GM19193 (cell line): ENCODE measurements around the gene FBXW11.

ENCODE experiments used
- POLR2A ChIP-seq: IDR thresholded peaks from 4 replicates; pipeline ENCODE4 v1.6.1; 2011; ENCODE audit not compliant: insufficient read depth, insufficient read length; ENCODE audit errors: extremely low read depth

Gene FBXW11

DNA sequence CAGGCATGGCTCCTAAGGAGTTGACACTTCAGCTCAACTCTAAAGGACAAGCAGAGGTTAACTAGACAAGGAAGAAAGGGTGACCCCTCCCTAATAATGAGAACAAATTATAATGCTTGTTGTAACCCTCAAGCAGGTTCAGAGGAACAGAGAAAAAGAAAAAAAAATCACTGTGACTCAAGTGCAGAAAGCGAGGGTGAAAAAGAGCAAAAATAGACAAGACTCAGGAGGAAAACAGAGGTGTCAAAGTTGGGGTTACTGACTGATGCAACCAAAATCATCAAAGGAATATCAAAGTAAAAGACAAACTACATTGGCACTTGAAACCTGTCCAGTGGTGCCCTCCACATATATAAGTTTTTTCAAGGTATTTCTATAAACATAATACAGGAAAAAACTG lies 28.4 kb downstream of the FBXW11 start:
- no peak for TF ChIP-seq POLR2A

DNA sequence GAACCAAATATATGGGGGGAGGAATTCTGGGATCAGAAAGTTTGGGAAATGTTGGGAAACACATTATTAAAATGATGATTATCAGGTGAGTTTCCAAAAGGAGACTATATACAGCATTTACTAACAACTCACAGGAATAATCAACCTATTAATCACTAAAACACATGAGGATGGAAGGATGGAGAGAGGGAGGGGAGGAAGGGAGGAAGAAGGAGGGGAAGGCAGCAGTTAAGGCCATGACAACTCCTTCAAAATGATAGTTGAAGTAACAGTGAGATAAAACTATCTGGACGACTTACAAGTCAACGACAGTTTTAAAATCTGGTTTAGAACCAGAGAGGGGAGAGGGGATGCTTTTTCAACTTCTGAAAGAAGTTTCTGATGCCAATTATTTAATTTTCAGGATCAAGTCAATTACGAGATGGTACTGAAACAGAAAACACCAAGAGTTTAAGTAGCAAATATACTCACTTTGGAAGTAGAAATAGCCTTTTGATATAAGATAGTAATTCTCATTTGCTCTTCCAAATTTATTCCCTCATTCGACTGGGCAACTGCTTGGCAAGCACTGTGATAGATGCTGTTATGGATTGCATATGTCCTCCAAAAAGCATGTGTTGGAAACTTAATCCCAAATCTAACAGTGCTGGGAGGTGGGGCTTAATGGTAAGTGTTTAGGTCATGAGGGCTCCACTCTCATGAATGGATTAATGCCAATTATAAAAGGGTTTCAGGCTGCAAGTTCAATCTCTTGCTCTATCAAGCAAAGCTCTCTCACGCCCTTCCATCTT lies 30.4 kb downstream of the FBXW11 start:
- no peak for TF ChIP-seq POLR2A

DNA sequence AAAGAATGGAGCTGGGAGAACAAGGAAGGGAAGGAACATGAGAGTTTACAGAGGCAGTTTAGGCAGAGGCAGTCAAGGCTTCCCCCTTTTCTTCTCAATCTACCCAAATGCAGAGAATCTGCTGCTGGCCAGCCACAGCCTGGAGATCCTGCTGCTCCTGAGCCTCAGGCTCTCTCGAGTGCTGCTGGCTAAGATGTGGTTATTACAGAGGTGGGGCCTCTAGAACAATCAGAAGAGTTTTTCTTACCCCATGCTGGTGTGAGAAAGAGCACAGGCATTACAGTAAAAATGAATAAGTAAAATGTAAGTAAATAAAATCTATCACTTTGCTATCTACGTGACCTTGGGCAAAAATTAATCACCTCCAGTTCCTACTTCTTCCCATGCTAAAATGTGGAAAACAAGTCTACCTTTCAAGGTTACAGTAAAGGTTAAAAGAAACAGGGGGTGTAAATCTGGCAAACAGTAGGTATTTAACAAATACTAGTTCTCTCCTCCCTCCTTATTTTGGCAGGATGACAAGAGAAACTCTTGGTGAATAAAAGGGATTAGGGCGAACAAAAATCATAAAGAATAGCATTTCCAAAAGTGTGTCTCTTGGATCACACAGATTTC lies 31.1 kb downstream of the FBXW11 start:
- TF ChIP-seq POLR2A, result no peak

DNA sequence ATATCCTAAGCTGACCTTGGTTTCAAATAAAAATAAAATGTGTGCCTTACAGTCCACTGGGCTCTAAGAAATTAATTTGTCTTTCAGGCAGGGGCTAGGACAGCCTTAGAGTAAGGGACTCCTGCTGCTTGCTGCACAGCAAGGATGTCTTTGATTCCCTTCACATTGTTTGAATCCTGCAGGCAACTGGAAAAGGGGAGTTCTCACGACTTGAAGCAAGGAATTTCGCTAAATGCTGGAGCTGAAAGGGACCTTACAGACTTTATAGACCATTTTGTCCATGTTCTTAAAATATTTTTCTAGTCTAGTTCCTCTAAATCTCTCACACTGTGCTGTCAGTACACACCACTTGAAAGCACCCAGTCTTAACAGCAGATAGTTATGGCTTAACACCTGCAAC lies 35.6 kb downstream of the FBXW11 start:
- TF ChIP-seq POLR2A, result no peak

DNA sequence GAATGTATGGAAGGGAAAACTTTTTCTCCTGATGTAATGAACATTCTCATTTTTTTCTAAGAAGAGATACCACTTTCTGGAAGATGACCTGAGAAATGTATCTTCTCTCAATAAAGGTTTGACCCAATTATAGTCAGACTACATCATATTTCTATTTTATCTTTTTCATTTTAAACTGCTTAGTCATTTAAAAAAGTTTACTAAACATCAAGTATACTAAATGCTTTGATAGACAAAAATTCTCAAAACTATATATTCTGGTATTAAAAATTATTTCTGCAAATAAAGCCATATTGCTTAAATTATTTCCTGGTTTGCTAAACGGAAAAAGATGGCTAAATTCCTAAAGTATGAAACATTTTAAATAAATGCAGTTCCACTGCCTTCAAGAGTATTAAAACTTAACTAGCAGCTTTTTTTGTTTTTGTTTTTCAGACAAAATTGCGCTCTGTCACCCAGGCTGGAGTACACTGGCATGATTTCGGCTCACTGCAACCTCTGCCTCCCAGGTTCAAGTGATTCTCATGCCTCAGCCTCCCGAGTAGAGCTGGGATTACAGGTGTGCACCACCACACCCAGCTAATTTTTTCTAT lies 37.1 kb downstream of the FBXW11 start:
- no peak for TF ChIP-seq POLR2A

DNA sequence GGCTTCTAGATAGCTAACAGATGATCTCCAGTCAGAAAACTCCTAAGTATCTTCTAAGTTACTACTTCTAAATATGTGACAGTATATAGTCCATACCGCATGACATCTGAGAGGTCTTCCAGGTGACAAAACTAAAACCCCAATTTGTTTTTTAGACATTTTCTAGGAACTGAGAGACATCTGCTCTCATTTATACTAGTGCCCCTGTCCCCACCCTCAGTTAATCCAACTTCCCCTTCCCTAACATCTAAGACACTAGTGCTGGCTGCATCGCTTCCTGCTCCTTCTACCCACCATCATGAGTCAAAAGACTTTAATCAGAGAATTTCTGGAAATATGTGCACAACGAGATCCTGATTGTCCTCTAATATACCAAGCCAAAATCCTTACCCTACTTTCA lies 37.9 kb downstream of the FBXW11 start:
- no peak for TF ChIP-seq POLR2A

DNA sequence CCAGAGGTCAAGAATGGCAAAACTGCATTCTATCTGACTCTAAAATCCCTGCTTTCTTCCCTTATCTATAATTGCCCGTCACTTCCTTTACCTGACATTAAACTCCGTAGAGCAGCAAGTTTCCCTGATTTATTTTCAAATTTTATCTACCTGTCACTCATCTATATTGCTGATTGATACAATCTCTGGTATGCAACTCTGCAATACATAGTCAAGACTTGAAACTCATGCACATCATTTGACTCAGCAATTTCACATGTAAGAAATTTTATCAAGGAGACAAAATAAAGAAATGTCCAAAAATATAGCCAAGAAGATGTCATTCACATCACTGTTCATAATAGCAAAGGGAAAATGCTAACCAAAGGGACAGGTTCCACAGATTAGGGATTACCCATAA lies 39.5 kb downstream of the FBXW11 start:
- TF ChIP-seq POLR2A, result no peak

DNA sequence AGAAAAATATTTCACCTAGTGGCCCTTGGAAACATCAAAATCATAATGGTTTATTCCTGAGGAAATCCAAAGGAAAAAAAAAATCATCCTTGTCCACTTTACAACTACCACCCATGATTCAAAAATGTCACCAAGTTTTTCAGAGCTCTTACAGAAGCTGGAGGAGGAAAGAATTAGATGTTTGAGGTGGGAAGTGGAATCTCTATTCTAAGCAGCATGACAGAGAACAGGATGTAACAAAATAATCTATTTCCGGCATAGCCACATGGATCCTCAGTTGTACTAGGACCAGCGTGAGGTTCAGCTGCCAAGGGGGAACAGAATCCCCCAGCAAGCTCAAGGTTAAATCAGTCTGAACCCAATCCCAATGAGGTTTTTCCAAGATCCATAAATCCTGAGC lies 40.2 kb downstream of the FBXW11 start:
- TF ChIP-seq POLR2A, result no peak

DNA sequence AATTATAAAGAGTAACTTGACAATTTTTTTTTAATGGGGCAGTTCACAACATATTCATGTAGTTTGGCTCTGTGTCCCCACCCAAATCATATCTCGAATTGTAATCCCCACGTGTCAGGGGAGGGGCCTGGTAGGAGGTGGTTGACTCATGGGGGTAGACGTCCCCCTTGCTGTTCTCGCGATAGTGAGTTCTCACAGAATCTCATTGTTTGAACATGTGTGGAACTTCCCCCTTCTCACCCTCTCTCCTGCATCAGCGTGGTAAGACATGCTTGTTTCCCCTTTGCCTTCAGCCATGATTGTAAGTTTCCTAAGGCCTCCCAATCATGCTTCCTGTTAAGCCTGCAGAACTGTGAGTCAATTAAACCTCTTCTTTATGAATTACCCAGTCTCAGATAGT lies 40.7 kb downstream of the FBXW11 start:
- TF ChIP-seq POLR2A, result no peak

DNA sequence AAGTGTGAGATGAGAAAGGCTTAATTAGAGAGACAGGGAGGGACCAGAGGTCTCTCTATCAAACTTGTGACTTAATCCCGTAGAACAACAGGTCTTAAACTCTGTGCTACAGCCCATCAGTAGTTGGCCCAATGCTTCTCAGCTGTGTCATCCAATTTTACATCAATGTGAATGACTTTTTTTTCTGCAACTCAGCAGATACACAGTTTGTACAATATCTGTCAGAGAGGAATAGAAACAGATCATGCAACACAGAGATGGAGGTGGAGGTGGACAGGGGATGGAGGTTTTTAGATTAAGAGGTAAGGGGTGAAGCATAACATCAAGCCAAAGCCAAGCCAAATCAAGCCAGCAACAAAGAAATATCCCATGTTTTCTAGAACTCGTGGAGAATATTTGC lies 43.0 kb downstream of the FBXW11 start:
- TF ChIP-seq POLR2A, result no peak

DNA sequence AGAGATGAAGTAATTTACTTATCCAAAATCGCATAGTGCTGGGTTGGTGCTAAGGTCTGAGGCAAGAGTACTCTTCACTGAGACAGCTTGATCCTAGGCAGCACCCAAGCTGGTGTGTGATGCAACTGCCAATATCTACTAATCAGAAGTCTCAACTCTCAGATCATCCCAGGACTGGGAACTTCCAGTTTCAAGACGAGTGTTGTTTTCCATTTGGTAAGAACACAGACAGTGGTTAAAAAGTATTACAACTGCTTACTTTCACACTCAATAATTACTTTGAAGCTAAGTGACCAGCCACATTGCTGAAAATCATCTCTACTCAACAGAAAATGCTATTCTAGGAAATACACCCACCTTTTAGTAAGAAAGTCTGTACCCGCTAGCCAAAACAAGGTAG lies 45.3 kb downstream of the FBXW11 start:
- TF ChIP-seq POLR2A, result no peak

DNA sequence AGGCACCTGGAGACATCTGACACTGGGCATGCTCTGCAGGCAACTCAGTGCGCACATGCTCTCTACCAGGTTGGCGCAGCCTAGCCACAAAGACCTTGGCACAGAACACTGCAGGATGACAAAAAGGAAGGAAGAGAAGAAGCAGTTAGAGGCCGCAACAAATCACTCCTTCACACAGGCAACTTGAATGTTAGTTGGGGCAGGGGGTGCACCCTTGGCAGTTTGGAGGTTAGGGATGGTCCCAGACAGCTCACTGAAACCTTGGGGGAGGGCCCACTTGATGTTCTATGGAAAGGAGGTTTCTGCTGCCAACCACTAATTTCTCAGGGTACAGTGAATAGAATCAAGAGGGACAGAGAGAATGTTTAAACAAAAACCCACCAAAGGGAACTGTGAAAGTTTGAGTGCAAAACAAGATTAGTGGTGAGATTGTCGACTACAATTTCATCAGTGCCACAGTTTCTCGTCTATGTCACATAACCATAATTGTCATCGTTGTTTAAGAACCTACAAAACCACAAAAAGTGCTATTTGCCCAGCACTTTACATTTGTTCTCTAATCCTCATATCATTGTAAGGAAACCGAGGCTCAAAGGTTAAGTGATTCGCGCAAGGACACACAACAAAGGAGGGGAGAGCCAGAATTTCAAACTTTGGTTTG lies 48.7 kb downstream of the FBXW11 start:
- no peak for TF ChIP-seq POLR2A

DNA sequence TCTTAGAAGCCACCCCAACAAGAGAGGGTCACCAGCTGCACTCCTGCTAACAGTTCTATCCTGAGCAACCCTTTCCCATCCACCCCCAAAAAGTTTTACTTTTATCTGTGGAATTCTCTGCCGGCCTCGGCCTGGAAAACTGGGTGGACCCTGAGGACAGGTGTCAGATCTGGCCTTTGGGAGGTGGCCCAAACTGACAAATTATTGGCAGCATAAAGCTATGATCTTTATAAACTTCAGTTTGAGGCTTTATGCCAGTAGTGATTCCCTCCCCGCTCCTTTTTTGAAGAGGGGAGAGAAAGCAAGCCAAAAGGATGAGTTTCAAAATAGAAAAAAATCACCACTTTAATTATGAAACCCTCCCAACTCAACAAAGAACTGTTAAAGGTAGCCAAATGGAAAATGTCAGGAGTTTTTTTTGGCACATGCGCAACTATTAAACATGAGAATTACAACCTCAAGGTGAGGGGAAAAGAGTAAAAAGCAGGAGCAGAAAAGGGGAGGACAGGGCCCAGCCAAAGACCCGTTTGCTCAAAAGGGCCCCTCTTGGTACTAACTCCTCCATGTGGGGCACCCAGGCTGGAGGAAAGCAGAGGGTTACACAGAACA lies 49.4 kb downstream of the FBXW11 start:
- TF ChIP-seq POLR2A, result no peak

DNA sequence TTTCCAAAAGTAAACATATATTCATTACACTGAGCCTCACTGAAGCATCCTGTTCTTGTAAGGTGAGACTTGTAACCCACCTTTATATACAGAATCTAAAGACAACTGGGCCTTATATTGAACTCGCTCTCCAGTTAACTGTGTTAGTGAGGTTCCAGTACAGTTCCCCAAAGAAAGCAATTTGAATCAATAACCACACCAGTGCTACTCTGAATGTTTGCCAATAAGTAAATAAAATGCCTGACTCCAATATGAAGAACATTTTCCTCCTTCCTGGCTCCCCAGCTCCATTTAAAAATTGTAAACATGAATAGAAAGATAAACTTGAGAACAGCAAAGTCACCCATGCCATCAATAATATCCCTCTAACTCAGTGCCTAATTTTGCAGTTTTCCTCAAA lies 50.1 kb downstream of the FBXW11 start:
- no peak for TF ChIP-seq POLR2A

DNA sequence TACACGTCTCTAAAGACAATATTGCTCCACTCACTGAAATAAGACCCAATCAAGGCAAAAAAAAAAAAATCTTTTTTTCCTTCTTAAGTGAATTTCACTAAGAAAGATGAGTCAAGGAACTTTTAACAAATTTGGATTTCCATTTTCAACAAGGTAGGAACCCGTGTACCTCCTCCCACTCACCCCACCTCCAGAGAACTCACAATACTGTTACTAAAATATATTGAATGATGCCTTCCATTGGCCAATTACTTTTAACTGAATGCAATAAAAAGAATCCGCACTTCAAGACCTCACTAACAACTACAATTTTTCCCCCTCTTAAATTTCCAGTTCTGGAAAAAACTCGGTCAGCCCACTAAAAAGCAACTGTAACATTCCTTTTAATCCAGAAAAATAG lies 50.7 kb downstream of the FBXW11 start:
- TF ChIP-seq POLR2A, result no peak
